Adrenal gland (tissue), 12 donors: ENCODE measurements around the gene DNASE1L2. TPM values are rescaled to one million over a fixed set of nuclear protein-coding genes. Genes with fewer than 3 reads are reported as not detected.
"Not testable (repeated sequence)": the region's sequence is repeated elsewhere in the genome, so short reads cannot be mapped to it uniquely, and the experiment has no call there.

ENCODE experiments used
- DNase-seq, 7 donors: peaks; one replicate each; pipeline ENCODE4 v3.0.0-alpha.2; 2019 to 2020
- H3K27ac ChIP-seq, 5 donors: fragments of 200-600 bp; sonication (generic) in 4 of 5; 1 replicate in 3 of 5; 2 replicates in 2 of 5; pipeline versions ENCODE4 v1.5.1 to v1.8.0; 2016 to 2020; ENCODE audit warnings: mild to moderate bottlenecking in 1 of 5
- H3K27me3 ChIP-seq: fragments of 200-600 bp; 2 replicates; pipeline ENCODE4 v1.8.0; 2021
- H3K36me3 ChIP-seq, 2 donors: fragments of 200-600 bp; replicated peaks in 1 of 2; 1 replicate in 1 of 2; 2 replicates in 1 of 2; pipeline versions ENCODE4 v1.5.1 to v1.8.0; 2018 to 2022
- H3K4me1 ChIP-seq, 2 donors: fragments of 200-600 bp; replicated peaks in 1 of 2; 1 replicate in 1 of 2; 2 replicates in 1 of 2; pipeline versions ENCODE4 v1.5.1 to v1.8.0; 2018 to 2021
- H3K4me3 ChIP-seq, 4 donors: fragments of 200-600 bp; sonication (generic) in 3 of 4; one replicate each; pipeline ENCODE4 v1.5.1; 2016 to 2018
- H3K9me3 ChIP-seq, 3 donors: fragments of 200-600 bp; sonication (generic) in 1 of 3; replicated peaks in 1 of 3; 1 replicate in 2 of 3; 2 replicates in 1 of 3; pipeline versions ENCODE4 v1.5.1 to v1.8.0; 2016 to 2021
- CTCF ChIP-seq, 6 experiments: fragments of 450-650 bp in 4 of 6; fragments of 200-600 bp in 2 of 6; sonication (generic) in 1 of 6; IDR thresholded peaks; 1 replicate in 5 of 6; 2 replicates in 1 of 6; pipeline versions ENCODE4 v1.5.1 to v1.8.0; 2016 to 2021; ENCODE audit warnings: antibody characterized with exemption in 6 of 6, mild to moderate bottlenecking in 2 of 6, moderate library complexity in 1 of 6
- POLR2A ChIP-seq, 2 donors: fragments of 450-650 bp; IDR thresholded peaks; one replicate each; pipeline ENCODE4 v1.6.1; 2017; ENCODE audit warnings: antibody characterized with exemption in 2 of 2, mild to moderate bottlenecking in 2 of 2, moderate library complexity in 1 of 2
- WGBS, 4 donors: extraction: QIAGEN DNeasy Blood & Tissue Kit in 2 of 4; methylation state at CpG; one replicate each; pipeline versions ENCODE4 v1.1.5 to v1.1.7; 2013 to 2017; 5-methylcytosine and 5-hydroxymethylcytosine counted together
- intact Hi-C, 2 donors: fragments of 100-400 bp; cut with DNase I; formaldehyde crosslinking; loops; one replicate each; pipeline versions ENCODE4 v1.14.1 to v1.15.0; 2022 to 2023
- polyA plus RNA-seq, 3 donors: library from polyadenylated mRNA; stranded (reverse); fragments of 200-250 nt in 2 of 3; fragments of 350-450 nt in 1 of 3; fragmentation: Illumina TruSeq in 1 of 3; extraction: RNeasy Lipid Tissue Mini Kit (QIAGEN cat#74804) in 1 of 3; gene quantifications; one replicate each; pipeline ENCODE4 v1.2.3, GENCODE V29; 2013 to 2014
- total RNA-seq, 9 donors: library from RNA; depleted of rRNA in 4 of 9; stranded (reverse); fragments of >200 nt in 4 of 9; fragments of 120-200 nt in 1 of 9; fragmentation: NEBNext Ultra II Directional in 1 of 9; extraction: Animal tissue kit (Norgen Biotek cat#: 25700) in 1 of 9; gene quantifications; one replicate each; pipeline versions ENCODE4 v1.1.0 to v1.2.4, GENCODE V29; 2013 to 2023
- donor health status: healthy with polysubstance abuse.
- donor health status: Bipolar disorder and iron deficiency.
- donor health status: DM: yes; HTN: yes; CAD: no.
- donor health status: DM: no; HTN: no; CAD: no.
- donor health status: DM: no; HTN: no; CAD: no.
- donor health status: DM: yes; HTN: yes; CAD: no.

Gene DNASE1L2
- total and polyA plus RNA-seq, 12 donors: 0.25 to 6.0 (median 0.89) TPM; not detected in 2

- H3K4me1 ChIP-seq: peaks cover 0 to under 1% of the 10 kb centered on the region in 2 donors
- no peaks in the 10 kb centered on the region for H3K27me3 ChIP-seq
- no peaks in the 10 kb centered on the region for H3K9me3 ChIP-seq
- TF ChIP-seq CTCF (IDR thresholded peaks at IDR 0.05) (no peak), POLR2A (IDR thresholded peaks at IDR 0.05) (no peak)
- no peak overlapping the region for H3K4me3 ChIP-seq
- peaks cover 0 to 98% of the 10 kb centered on the region in 2 donors for H3K36me3 ChIP-seq
- intact Hi-C loops: loop anchor here in 1 of 2 donors (10.0 kb wide), 1 partner anchor 93 kb away; no protein-coding TSS in a partner anchor
- 91 to 95% (median 92%) methylated on average over 6 of the region's 6 CpGs for WGBS, 4 donors
- DNase-seq: no peak
- no peak overlapping the region for H3K27ac ChIP-seq
Measured at GRCh38 chr16:2257726-2258125, 21.5 kb downstream of the DNASE1L2 start.

GRCh38 chr16:2258530-2258929, 22.3 kb downstream of the DNASE1L2 start:
- H3K27ac ChIP-seq, DNase-seq, H3K27me3 ChIP-seq, H3K4me3 ChIP-seq, H3K4me1 ChIP-seq, H3K9me3 ChIP-seq: not testable (repeated sequence)
- intact Hi-C loops: loop anchor here in 1 of 2 donors (10.0 kb wide), 1 partner anchor 94 kb away; no protein-coding TSS in a partner anchor
- WGBS, 4 donors: 95 to 96% (median 95%) methylated on average over 7 of the region's 7 CpGs
- H3K36me3 ChIP-seq: peaks cover 0 to 98% of the 10 kb centered on the region in 2 donors

- no peak for DNase-seq
- Histone ChIP-seq H3K4me1 (peaks cover 0 to 4% of the 10 kb centered on the region in 2 donors), H3K36me3 (peaks cover 0 to 91% of the 10 kb centered on the region in 2 donors), H3K9me3 (no peaks in the 10 kb centered on the region), H3K27ac (no peak overlapping the region), H3K27me3 (no peaks in the 10 kb centered on the region), H3K4me3 (no peak overlapping the region)
- WGBS, 4 donors: 93 to 98% (median 96%) methylated on average over 8 of the region's 8 CpGs
- TF ChIP-seq CTCF (IDR thresholded peaks at IDR 0.05): no peak
- TF ChIP-seq POLR2A (IDR thresholded peaks at IDR 0.05): no peak
- intact Hi-C loops: no loop called here
Measured at GRCh38 chr16:2260250-2260649, 24.0 kb downstream of the DNASE1L2 start.

GRCh38 chr16:2263026-2263425, 26.8 kb downstream of the DNASE1L2 start:
- Histone ChIP-seq H3K4me1 (peaks cover 6 to 16% of the 10 kb centered on the region in 2 donors), H3K36me3 (peaks cover 0 to 66% of the 10 kb centered on the region in 2 donors)
- 78 to 86% (median 82%) methylated on average over 13 to 14 of the region's 14 CpGs for WGBS, 4 donors
- H3K27me3 ChIP-seq, H3K4me3 ChIP-seq, intact Hi-C loops, H3K9me3 ChIP-seq, DNase-seq, H3K27ac ChIP-seq: not testable (repeated sequence)

- Histone ChIP-seq H3K36me3 (peaks cover 0 to 28% of the 10 kb centered on the region in 2 donors), H3K4me3 (peak overlapping the region in 2 of 4 donors; percentile 73 to 77), H3K4me1 (peaks cover 13 to 29% of the 10 kb centered on the region in 2 donors), H3K27ac (peak overlapping the region in 3 of 5 donors; percentile 93 to 99 (median 96))
- H3K9me3 ChIP-seq, H3K27me3 ChIP-seq, intact Hi-C loops: not testable (repeated sequence)
- peak in 1 of 7 donors; percentile 28 for DNase-seq
- WGBS, 4 donors: 3 to 6% (median 4%) methylated on average over 2 to 12 of the region's 12 CpGs
Measured at GRCh38 chr16:2266887-2267286, 30.6 kb downstream of the DNASE1L2 start.

- WGBS, 4 donors: 0 to 1% (median 0%) methylated on average over 7 to 54 of the region's 54 CpGs
- DNase-seq, intact Hi-C loops, H3K27me3 ChIP-seq, H3K9me3 ChIP-seq: not testable (repeated sequence)
- H3K4me3 ChIP-seq: peak overlapping the region; percentile 10 to 77 (median 45)
- H3K36me3 ChIP-seq: peaks cover 0 to 22% of the 10 kb centered on the region in 2 donors
- peaks cover 13 to 29% of the 10 kb centered on the region in 2 donors for H3K4me1 ChIP-seq
- H3K27ac ChIP-seq: peak overlapping the region; percentile 46 to 99 (median 94)
Measured at GRCh38 chr16:2267505-2267912, 31.3 kb downstream of the DNASE1L2 start.
